Astrocyte (in vitro differentiated cells and primary cell): ENCODE results near the gene GBP5.

Experiments used
- EZH2 ChIP-seq: IDR thresholded peaks from 2 replicates; pipeline ENCODE4 v1.6.1; 2012; ENCODE audit warnings: mild to moderate bottlenecking, low read length, inconsistent platforms; ENCODE audit not compliant: insufficient read depth
- TF ChIP-seq, protein P1 (sequence below): IDR thresholded peaks from 2 replicates; pipeline ENCODE4 v1.5.1; 2011; ENCODE audit warnings: low read depth, mild to moderate bottlenecking, inconsistent platforms, low read length, moderate library complexity; ENCODE audit not compliant: insufficient read depth

DNA sequence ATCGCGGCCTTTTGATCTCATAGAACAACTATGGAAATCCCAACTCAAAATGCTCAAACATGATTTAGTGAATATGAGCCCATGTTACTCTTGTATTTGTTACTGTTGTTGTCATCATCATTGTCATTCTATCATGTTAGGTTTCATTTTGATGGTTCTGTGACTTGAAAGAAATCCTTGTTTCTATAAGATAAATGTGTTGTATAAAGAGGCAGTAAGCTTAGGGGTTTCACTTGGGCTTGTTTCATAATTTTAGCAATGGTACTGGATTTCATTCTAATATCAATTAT lies 15.3 kb upstream of the GBP5 start:
- TF ChIP-seq, protein P1, sequence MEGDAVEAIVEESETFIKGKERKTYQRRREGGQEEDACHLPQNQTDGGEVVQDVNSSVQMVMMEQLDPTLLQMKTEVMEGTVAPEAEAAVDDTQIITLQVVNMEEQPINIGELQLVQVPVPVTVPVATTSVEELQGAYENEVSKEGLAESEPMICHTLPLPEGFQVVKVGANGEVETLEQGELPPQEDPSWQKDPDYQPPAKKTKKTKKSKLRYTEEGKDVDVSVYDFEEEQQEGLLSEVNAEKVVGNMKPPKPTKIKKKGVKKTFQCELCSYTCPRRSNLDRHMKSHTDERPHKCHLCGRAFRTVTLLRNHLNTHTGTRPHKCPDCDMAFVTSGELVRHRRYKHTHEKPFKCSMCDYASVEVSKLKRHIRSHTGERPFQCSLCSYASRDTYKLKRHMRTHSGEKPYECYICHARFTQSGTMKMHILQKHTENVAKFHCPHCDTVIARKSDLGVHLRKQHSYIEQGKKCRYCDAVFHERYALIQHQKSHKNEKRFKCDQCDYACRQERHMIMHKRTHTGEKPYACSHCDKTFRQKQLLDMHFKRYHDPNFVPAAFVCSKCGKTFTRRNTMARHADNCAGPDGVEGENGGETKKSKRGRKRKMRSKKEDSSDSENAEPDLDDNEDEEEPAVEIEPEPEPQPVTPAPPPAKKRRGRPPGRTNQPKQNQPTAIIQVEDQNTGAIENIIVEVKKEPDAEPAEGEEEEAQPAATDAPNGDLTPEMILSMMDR: no peak
- TF ChIP-seq EZH2: no peak
